Measurements from ENCODE around the gene AAK1.

Gene AAK1

GRCh38 chr2:69643602-69644505 is at the start of gene AAK1:
AAK1 (minus strand) TSS chr2:69643739; CDS start chr2:69643040, 699 bp downstream.
- TF ChIP-seq CTCF (IDR thresholded peaks at IDR 0.05): no peak

DNA sequence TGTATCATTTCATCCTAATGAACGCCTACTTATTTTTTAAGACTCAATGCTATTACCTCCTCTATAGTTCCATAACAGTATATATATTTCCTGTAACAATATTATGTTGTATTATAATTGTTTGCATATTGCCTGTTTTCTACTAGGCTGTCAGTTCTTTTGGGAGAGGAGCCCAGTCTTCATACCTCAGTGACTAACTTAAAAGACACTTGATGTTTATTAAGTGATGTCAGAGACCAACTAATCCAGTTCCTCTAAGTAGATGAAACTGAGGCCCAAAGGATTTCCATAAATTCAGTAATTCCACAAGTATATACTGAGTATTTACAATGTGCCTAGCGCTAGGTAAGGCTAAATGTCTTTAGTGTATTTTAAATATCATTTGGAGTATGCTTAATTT is 48.9 kb upstream of the AAK1 start:
- TF ChIP-seq CTCF (IDR thresholded peaks at IDR 0.05): no peak

- no peak for TF ChIP-seq CTCF (IDR thresholded peaks at IDR 0.05)
Observed at GRCh38 chr2:69689969-69690368, 46.4 kb upstream of the AAK1 start.

DNA sequence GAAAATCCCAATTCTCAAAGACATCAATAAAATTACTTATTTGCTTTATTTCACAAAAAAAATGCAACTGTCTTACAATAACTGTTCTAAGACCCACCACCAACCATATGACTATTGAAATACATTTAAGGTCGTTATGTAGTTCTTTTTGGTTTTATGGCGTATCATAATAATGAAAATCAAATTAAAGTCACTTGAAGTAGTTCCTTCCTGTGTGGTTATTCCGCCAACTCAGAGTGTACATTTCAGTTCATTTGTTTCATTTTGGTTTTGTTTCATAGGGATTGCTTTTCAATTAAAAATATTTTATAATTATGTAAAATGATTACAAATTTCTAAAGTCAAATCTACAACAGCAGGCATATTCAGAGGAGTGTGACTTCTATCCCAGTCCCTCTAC is 45.9 kb upstream of the AAK1 start:
- no peak for TF ChIP-seq CTCF (IDR thresholded peaks at IDR 0.05)

- TF ChIP-seq CTCF (IDR thresholded peaks at IDR 0.05): no peak
Observed at GRCh38 chr2:69687971-69688611, 44.6 kb upstream of the AAK1 start.

GRCh38 chr2:69686813-69687212 is 43.3 kb upstream of the AAK1 start:
- no peak for TF ChIP-seq CTCF (IDR thresholded peaks at IDR 0.05)

DNA sequence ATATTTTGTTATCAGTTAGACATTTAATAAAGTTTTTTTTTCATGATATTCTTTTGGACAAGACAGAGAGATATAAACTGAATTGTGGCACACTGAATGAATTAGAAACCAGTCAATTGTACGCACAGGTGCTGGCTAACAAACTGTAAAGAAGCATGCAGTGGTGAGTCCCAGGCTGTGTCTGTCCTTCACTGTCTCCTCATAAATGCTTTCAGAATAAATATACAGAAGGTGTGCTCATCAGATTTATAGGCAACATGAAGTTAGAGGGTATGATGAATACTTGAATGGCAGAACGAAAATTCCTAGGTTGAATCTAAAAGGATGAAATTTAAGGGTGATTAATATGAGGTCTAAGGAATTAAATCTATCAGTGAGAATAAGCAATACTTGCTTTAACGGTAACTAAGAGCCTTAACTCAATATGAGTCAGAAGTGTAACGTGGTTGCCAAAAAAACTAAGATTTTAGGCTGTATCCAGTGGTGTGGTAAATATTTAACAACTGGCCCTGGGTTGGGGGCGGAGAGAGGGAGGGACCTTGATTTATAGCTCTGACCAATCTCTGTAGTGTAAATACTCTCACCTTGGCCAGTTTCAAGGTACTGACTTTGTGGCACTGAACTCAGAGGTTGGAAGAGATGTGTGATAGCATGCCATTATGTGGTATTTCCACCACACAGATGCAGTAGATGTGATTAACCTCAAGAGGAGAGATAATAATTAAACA is 41.9 kb upstream of the AAK1 start:
- TF ChIP-seq CTCF (IDR thresholded peaks at IDR 0.05): no peak

Measured in LNCAP (cell line).